Fibroblast of skin of left quadriceps (primary cell): ENCODE measurements around the gene SLMAP.
A peak's percentile ranks its signal among the peaks of the same experiment; 100 is the strongest.

Experiments
- DNase-seq, 2 experiments: peaks; one replicate each; pipeline ENCODE4 v3.0.0-alpha.2; 2013; ENCODE audit warnings: low read depth in 2 of 2

Gene SLMAP

DNA sequence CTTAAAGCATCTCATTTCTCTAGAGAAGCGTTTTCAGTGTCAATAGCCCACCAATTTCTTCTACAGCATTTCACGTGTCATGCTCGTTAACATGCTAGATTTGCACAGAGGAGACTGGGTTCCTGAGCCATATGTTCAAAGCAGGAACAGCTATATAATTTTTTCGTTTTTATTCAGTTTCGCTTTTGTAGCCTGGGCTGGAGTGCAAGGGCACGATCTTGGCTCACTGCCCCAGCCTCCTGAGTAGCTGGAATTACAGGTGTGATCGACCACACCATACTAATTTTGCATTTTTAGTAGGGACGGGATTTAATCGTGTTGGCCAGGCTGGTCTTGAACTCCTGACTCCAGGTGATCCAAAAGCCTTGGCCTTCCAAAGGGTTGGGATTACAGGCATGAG, 6.6 kb upstream of the SLMAP start:
- DNase-seq = no peak

DNA sequence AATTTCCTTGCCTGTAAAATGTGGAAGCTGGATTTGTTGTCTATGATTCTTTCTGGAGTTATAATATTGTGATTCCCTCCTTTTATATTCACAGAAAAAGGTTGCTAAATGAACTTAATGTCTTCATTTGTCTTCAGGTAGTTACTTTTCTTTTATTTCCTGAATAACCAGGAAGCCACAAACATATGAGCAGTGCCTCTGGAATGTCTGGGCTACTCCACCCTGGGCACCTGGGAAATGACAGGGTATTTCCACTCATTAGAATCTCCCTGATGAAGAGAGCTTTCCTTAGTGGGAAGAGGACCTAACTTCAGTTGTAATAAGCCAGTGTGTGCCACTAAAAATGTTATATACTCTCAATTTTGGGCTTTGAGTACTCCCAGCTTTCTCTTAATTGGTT, 3.8 kb upstream of the SLMAP start:
- DNase-seq = no peak

DNA sequence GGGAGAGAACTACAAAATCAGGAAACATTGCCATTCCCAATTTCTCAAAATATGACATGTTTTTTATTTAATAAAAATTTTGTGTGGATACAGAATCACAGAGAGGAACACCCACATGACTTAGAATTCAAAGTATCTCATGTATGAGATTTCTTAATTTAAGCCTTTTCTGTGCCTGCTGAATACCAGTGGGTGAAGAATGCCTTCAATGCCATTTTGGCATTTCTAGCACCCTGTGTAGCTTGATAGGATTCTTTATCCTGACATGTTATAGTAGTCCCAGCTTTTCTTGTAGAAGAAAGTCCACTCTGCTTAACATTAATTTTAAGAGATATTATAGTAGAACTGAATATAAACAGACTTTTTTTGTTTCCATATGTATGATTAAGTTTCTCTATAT, 3.1 kb upstream of the SLMAP start:
- DNase-seq = no peak

DNA sequence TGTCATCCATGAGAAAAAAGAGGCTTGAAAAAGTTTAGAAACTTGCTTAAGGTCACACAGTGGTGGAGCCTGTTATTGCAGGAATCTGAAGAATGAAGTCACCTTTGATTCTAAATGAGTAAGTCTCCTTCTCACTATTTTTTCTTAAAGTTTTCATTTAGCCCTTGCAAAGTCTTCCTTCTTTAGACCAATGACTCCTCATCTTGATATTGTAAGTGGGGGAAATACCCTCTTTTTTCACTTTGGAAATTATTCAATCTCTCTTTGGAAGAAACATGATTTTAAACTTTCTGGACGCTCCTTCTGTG, 787 bp upstream of the SLMAP start:
- DNase-seq = no peak

DNA sequence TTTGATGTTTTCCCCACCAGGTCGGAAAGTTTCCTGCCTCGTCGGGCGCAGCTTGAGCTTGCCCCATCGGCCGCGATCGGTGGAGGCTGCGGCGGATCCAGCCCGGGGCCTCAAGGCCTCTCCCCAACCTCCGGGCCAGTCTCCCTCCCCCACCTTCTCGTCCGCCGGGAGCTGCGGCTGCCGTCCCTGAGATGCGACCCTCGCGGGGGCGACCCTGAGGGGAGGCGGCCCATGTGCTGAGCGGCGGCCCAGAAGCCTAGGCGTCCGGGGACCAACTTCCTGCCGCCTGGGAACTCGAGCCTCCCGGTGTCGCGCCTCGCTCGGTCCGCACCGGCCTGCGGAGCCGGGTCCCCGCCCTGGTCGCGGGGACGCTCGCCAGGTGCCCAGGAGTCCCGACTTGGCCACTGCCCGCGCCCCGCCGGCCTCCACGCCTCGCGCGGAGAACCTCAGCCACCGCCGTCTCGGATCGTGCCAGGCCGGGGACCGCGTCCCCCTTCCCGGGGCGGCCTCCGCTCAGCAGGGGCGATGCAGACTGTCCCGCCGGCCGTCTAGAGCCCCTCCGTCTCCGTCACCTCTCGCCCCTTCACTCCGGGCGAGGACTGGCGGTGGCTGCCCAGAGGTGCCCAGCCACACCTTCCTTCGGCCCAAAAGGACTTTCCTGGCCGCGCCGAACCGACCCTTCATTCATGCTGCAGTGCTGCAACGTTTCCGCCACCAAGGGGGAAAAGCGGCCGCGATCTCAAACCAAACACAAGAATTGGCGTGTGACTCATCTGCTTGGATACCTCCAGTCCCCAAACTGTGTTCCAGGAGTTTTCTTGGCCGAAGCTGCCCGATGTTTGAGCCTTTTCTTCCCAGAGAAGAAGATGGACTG, 656 bp downstream of the SLMAP start:
- no peak for DNase-seq

DNA sequence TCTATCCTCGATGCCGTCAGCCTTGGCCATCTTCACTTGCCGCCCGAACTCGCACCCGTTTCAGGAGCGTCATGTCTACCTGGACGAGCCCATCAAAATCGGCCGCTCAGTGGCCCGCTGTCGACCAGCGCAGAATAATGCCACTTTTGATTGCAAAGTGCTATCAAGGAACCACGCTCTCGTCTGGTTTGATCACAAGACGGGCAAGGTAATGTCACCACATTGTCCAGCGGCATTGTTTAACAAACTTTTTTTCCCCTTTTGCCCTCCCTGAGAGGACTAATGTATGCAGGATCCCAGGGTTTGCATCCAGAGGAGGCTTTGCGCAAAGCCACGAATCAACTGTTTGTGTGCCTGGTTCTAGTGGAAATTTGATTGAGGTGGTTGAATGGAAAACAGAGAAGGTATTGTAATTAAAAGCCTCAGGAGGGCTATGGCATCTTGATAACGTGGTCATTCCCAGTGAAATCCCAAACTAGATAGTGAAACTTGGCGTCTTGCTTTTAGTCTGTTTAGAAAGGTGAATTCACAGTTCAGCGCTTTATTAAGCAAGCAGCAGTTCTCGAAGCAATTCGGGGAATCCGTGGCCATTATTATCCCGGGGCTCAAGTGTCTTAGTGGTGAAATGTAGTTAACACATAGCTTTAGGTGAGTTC, 1.7 kb downstream of the SLMAP start:
- DNase-seq = no peak

DNA sequence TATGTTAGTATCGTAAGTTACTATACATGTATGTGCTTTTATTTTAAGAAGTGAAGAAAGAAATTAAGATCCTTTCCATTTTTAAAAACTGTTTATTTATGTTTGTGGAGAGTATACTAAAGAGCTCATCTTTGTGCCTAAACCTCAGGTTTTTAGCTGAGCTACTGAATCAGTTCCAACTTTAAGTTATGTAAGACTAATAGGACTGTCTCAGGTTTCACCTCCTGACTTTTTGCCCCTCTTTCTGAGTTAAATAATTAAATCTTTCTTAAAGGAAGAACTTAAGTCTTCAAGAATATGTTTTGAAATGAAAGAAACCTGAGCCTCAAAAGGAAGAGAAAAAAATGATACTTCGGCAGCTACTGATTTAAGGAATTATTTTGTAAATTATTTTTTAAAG, 2.6 kb downstream of the SLMAP start:
- no peak for DNase-seq

DNA sequence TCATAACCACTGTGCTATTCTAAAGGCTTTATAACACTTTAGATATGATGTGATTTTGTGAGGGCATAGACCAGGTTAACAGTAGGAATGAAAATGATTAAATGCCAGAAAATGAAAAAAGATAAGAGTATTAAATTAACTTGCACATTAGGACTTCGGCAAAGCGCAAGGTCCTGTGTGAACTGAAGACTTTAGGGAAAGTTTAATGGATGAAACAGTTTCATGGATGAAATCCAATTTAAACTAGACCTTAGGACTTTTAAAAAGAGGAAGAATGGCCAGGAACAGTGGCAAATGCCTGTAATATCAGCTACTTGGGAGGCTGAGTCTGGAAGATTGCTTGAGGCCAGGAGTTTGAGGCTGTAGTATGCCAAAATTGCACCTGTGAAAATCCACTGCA, 8.7 kb downstream of the SLMAP start:
- no peak for DNase-seq

DNA sequence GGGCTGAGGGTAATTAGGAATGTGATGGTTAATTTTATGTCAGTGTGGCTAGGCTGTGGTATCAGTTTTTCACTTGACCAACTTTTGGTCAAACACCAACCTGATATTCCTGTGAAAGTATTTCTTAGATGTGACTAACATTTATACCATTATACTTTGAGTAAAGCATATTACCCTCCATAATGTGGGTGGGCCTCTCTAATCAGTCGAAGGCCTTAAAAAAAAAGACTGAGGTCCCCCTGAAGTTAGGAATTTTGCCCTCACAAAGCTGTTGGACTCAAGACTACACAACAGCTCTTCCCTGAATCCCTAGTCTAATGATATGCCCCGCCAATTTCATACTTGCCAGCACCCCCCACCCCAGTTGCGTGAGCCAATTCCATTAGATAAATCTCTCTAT, 12.5 kb downstream of the SLMAP start:
- DNase-seq = no peak

DNA sequence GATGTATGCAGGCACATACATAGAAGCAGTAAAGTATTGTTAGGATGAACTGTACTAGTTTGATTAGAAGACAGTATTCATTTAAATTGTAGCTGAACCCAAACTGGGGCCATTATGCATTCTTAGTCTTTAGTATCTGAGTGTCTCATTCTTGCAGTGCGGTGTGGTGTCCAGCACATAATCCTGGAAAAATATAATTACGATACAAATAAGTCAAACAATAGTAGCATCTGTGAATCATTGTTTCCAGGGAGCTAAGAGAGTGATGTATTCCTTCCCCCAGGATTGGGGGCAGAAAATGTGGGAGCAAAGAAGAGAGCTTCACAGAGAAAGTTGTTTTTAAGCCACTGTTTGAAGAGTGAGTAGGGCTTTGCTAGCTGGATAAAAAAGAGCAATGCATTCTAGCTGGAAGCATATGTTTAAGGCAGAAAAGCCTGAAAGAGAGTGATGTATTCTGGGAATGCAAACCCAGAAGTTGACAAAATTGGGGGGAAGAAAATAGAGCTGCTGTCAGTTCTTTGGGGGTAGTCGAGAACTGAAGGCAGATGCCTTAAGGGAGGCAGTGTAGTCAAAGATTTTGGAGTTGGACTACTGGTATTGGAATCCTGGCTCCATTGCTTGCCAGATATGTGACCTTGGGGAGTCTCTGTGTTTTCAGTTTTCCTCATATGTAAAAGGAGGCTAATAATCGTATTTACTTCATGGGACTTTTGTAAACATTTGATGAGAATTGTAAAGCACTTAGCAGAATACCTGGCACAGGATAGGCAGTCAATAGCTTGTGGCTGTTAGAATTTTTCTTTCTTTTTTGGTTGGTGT, 14.1 kb downstream of the SLMAP start:
- DNase-seq = no peak

DNA sequence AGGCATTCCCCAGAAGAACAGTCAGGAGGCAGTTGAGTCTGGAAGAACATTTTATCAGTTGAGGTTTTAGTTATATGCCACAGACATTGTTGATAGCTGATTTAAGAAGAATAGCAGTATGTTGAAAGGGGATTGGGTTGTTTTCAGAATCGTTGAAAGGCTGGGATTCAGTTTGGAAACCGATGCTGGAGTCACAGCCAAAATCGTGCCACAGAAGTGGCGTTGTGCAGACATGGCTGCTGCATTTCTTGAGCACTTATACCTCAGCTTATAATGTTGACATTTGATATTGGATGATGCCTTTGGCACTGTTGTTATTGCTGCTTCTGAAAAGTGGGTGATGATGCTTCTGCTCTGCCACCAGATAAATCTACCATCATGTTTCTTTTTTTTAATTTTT, 16.1 kb downstream of the SLMAP start:
- DNase-seq = no peak

DNA sequence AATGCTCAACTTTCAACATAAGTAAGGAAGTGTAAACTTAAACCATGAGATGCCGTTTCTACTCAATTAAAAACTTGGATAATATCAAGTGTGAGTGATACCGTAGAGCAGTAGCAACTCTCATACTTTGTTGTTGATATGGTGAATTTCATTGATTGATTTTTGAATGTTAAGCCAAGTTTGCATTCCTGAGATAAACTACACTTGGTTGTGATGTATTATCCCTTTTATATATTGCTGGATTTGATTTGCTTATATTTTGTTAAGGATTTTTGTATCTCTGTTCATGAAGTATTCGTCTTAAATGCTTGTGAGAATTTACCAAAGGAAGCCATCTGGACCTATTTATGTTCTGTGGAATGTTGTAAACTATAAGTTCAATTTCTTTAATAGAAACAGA, 21.7 kb downstream of the SLMAP start:
- peak; percentile 23 to 32 for DNase-seq

DNA sequence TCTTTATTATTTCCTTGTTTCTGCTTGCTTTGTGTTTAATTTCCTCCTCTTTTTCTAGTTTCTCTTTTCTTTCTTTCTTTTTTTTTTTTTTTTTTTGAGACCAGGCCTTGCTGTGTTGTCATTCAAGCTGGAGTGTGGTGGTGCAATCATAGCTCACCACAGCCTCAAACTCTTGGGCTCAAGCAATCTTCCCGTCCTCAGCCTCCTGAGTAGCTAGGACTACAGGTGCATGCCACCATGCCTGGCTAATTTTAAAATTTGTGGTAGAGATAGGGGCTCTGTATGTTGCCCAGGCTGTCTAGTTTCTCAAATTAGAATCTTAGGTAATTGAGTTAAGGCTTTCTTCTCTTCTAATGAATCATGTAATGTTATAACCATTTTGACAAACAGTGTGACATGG, 22.4 kb downstream of the SLMAP start:
- DNase-seq = no peak

DNA sequence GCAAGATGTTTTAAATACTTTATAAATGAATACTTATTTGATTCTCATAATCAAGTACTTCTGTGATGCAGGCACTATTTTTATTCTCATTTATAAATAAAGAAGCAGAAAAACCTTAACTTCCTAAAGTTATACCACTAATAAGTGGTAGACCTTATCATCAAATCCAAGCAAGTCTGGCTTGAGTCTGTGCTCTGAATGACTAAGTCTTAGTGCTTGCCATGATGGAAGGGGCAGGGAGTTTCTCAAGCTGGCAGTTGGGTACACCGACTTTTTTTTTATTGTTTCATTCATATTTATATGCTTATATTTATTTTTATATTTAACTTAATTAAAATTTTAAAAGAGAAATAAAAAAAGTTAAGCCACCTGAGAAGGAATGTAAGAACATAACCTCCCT, 23.6 kb downstream of the SLMAP start:
- DNase-seq = no peak

DNA sequence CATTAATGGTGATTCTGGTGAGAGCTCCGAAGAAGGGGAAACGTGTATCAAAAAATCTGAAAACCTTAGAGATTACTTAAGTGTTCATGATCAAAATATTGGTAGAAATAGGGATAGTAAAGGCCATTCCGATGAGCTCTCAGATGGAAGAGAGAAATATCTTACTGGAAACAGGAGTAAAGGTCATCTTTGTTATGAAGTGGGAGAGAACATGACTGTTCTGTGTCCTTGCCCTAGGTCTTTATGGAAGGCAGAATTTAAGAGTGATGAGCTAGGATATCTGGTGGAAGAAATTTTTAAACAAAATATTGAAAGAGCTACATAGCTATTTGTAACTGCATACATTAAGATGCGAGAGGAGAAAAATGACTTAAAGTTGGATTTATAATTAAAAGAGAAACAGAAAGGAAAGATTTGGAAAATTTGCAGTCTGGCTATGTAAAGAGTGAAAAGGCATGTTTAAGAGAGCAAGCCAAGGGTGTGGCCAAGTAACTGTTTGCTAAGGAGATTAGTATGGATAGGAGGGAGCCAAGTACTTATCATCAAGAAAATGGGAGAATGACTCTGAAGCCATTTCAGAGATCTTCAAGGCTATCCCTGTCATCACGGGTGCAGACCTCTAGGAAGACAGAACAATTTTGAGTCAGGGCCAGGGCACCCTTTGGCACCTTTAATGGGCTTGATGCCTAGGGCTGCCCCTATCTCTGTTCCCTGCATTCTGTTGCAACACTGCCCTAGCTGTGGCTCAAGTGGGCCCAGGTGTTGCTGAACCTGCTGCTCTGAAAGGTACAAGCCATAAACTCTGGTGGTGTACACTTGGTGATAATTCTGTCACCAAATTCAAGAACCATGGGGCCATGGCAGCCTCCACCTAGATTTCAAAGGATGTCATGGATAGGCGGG, 27.3 kb downstream of the SLMAP start:
- DNase-seq = no peak

DNA sequence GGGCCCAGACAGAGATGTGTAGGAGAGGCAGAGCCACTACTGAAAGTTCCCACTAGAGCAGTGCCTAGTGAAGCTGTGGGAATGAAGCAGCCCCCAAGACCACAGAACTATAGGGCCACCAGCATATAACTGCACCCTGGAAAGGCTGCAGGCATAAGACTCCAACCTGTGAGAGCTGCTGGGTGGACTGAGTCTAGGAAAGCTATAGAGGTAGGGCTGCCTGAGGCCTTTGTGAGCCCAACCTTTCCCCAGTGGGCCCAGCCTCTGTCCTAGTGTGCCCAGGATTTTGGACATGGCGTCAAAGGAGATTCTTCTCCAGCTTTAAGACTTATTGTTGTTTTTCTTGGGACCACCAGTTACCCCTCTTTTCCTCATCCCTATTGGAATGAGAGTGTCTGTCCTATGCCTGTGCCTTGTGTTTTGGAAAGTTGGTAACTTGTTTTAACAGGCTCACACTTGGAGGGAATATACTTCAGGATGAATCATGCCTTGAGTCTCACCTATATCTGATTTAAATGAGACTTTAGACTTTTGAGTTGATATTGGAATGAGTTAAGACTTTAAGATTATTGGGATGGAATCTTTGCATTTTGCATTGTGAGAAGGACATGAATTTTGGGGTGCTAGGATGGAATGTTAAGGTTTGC, 28.1 kb downstream of the SLMAP start:
- DNase-seq = no peak

DNA sequence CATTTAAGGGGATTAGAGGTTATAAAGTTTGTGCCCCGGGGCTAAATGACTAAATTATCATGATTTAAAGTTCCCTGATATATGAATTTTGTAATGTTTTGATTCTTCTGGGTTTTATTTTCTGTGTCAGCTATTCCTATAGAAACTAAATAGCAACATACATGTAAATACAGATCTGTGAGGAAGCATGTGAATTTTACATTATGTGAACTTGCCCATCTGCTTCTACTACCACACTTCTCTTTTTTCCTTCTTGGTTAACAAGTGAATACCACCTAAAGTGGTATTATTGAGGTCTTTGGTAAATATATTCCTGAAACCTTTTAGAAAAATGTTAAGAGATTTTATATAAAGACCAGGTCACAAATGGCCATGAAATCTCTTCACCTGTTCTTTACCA, 29.3 kb downstream of the SLMAP start:
- DNase-seq = no peak

DNA sequence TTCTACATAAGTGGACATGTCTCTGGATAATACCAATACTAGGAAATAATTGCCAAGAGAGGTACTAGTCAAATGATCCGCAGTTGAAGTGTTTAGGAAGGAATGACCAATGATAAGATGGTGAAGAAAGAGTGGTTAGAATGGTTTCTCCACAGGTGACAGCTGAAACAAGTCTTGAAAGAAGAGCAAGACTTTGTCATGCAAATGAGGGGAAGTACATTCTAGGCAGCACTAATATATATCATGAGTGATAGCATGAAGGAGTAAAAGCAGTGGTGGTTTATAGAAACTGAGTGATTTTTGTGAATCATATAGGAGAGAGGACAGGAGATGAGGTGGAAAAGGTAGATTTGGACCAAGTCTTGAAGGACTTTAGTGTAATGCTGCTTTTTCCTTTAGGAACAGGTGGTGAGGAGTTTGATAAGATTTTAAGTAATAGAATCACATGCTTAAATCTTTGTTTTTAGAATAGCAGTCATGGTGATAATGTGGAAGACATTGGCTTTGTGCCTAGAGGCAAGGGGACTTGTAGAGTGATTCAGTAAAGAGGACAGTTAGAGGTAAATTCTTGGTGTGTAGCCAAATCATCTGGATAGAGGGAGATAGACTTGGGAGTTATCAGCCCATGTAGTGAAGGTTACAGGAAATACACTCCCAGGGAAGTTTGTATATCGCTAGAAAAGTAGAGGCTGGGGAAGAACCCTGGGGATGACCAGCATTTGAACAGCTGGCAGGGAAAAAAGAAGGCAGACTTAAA, 31.9 kb downstream of the SLMAP start:
- DNase-seq = no peak

DNA sequence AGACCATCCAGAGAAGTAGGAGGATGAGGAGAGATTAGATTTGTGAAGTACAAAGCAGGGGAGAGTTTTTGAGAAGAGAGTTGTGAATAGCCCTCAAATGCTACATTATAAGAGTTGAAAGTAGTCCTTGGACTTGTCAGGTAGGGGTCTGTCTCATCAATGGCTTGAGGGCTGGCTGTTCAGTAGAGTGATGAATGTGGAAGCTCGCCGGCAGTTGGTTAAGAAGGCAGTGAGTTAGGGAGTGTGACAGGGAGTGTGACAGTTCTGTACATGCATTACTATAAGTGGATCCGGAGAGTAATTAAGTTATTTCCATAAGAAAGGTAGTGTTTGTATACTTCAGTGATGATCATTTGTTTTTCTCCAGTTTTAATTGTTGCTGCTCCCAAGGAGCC, 32.5 kb downstream of the SLMAP start:
- no peak for DNase-seq

DNA sequence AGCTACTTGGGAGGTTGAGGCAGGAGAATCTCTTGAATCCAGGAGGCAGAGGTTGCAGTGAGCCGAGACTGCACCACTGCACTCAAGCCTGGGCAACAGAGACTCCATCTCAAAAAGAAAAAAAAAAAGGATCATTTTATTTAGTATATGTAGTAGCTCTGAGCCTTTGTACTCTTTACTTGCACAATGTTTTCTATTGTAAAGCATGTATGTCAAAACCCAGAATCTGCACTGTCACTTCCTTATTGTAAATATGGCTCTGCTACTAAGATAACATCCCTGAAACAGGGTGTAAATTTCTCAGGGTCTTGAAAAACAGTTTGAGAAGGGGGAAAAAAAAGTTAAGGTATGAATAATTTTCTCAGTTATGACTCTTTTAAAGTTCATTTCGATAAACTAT, 35.1 kb downstream of the SLMAP start:
- DNase-seq = no peak

DNA sequence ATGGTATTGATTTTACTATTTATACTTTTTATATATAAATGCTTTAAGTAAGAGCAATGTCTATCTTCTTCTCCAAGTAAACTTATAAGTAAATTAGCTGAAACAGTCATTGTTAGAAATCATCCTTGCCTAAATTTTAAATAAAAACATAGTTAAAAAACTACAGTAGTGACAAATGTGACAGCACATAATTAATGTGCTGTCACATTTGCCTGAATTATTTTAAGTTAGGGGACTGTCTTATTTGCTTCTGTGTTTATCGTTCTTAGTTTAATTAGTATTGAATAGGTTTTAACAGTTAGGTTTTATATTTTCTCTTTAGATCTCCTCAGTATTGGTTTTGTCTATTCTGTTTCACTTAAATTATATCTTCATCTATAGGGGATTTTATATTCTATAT, 36.1 kb downstream of the SLMAP start:
- no peak for DNase-seq
